ENCODE data around the gene FAM131A. TPM values are rescaled to one million over a fixed set of nuclear protein-coding genes. Genes with fewer than 3 reads are reported as not detected.

Gene FAM131A
- total and polyA plus RNA-seq, 10 of the 15 experiments (the other 5 are each of a cell fraction or from before 2014, with no cell fraction given) = 0.31 to 4.5 (median 1.5) TPM

DNA sequence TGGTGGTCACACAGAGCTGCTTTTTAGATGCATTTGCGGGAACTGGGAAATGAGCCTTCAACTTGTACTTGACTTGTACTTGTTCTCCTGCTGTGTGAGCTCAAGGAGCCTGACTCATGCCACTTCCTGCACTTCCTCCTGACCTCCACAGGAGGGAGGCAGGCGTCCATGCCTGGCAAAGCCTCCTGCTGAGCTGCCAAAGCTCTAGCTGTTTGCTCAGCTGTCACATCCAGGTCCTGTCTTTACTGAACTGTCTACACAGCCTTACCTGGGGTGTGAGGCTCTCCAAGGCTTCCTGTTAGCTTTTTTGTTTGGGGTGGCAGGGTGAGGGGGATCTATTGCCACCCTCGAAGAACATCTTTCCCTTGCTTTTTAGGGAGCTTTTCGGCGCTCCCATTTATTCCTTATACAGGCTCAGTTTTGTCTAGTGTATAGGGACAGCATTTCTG, 34.2 kb downstream of the FAM131A start:
- TF ChIP-seq IRF4 (IDR thresholded peaks at IDR 0.05; ENCODE audit: low read depth, low read length) = 0 out of 2 replicates have a peak, but pooled peaks have one; percentile 41
- TF ChIP-seq NFYB (IDR thresholded peaks at IDR 0.05; ENCODE audit: insufficient read depth, low read depth, low read length) = no peak
- TF ChIP-seq SPI1 (IDR thresholded peaks at IDR 0.05; ENCODE audit: borderline replicate concordance, insufficient read depth, low read depth, low read length) = peak; percentile 55; the same call in 1 of the 2 replicates
- no peak for TF ChIP-seq RCOR1 (conservative IDR thresholded peaks at IDR 0.05; ENCODE audit: low read depth, low read length)
- TF ChIP-seq NFXL1 (IDR thresholded peaks at IDR 0.05; ENCODE audit: borderline replicate concordance) = no peak
- 0 out of 4 replicates have a peak, but pooled peaks of 1 of the 2 experiments have one; percentile 7 for TF ChIP-seq BHLHE40 (IDR thresholded peaks at IDR 0.05; ENCODE audit: borderline replicate concordance in 1 of 2, low read depth in 2 of 2, low read length in 1 of 2)
- peak; percentile 86 for TF ChIP-seq RAD21 (IDR thresholded peaks at IDR 0.05; ENCODE audit: insufficient read depth, low read depth, low read length)
- peak; percentile 81 for TF ChIP-seq SMC3 (IDR thresholded peaks at IDR 0.05; ENCODE audit: borderline replicate concordance, low read length)
- TF ChIP-seq, protein P1, sequence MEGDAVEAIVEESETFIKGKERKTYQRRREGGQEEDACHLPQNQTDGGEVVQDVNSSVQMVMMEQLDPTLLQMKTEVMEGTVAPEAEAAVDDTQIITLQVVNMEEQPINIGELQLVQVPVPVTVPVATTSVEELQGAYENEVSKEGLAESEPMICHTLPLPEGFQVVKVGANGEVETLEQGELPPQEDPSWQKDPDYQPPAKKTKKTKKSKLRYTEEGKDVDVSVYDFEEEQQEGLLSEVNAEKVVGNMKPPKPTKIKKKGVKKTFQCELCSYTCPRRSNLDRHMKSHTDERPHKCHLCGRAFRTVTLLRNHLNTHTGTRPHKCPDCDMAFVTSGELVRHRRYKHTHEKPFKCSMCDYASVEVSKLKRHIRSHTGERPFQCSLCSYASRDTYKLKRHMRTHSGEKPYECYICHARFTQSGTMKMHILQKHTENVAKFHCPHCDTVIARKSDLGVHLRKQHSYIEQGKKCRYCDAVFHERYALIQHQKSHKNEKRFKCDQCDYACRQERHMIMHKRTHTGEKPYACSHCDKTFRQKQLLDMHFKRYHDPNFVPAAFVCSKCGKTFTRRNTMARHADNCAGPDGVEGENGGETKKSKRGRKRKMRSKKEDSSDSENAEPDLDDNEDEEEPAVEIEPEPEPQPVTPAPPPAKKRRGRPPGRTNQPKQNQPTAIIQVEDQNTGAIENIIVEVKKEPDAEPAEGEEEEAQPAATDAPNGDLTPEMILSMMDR (IDR thresholded peaks at IDR 0.05 in 2 of 3, conservative IDR thresholded peaks at IDR 0.05 in 1 of 3; ENCODE audit: control insufficient read depth in 2 of 3, extremely low read depth in 1 of 3, insufficient read depth in 1 of 3, low read depth in 3 of 3, low read length in 3 of 3) = peak; percentile 83 to 97 (median 97); a peak in 5 of 6 replicates
- TF ChIP-seq FOXK2 (IDR thresholded peaks at IDR 0.05) = no peak
- DNase-seq (ENCODE audit: low read depth, low spot score) (no peak), FAIRE-seq (peak; percentile 31), ATAC-seq (peak; percentile 99)
- RAD21 ChIA-PET (ENCODE audit: unreplicated experiment) = interaction anchor here (0.5 to 3.4 kb wide), 15 partner anchors 10 to 511 kb away, joined by 3 to 28 read pairs (median 4); partner anchors contain the start of genes CLCN2, EPHB3 and POLR2H
- H3K4me3 ChIP-seq = no peak overlapping the region
- POLR2A ChIA-PET = interaction anchor here (0.5 kb wide), 1 partner anchor 290 kb away, joined by 4 read pairs; no protein-coding TSS in a partner anchor
- H4K20me1 ChIP-seq (ENCODE audit: control insufficient read depth, insufficient read depth) = no peaks in the 10 kb centered on the region
- H3K4me1 ChIP-seq (ENCODE audit: control insufficient read depth, insufficient read depth, low read length) = no peaks in the 10 kb centered on the region
- peaks cover 2% of the 10 kb centered on the region in 2 experiments; a peak in 2 of 4 replicates for H3K36me3 ChIP-seq (ENCODE audit: control insufficient read depth in 2 of 2, insufficient read depth in 2 of 2, low read length in 1 of 2)
- H3K4me2 ChIP-seq (ENCODE audit: control insufficient read depth, insufficient read depth) = no peak overlapping the region
- H3K9me3 ChIP-seq (replicated peaks; ENCODE audit: control insufficient read depth, insufficient read depth, low read length) = no peaks in the 10 kb centered on the region
- intact Hi-C loops (cut with micrococcal nuclease; ENCODE audit: unreplicated experiment) = loop anchor here (1.0 to 2.0 kb wide), 3 partner anchors 97 to 170 kb away; no protein-coding TSS in a partner anchor
- 0 out of 2 replicates have a peak, but pooled peaks cover under 1% of the 10 kb centered on the region for H3K79me2 ChIP-seq (ENCODE audit: control insufficient read depth, insufficient read depth, low read length)
- WGBS (ENCODE audit: insufficient coverage, insufficient replicate concordance, low lambda C conversion rate, missing lambda C conversion rate) = 60% methylated on average over 5 of the region's 5 CpGs
- H3K27ac ChIP-seq (ENCODE audit: control insufficient read depth, insufficient read depth) = no peak overlapping the region
- no TSS peak for BruUV-seq (replicated peaks)
- no peak overlapping the region for H2AFZ ChIP-seq (ENCODE audit: control insufficient read depth, low read depth, low read length)
- CTCF ChIA-PET = interaction anchor here (0.5 to 4.0 kb wide), 38 partner anchors 10 to 476 kb away, joined by 3 to 79 read pairs (median 4); partner anchors contain the start of genes CLCN2 and POLR2H
- in situ Hi-C loops (cut with MboI) = no loop called here
- H3K9ac ChIP-seq (ENCODE audit: control insufficient read depth, insufficient read depth, low read length) = no peak overlapping the region
- peaks cover 0 to 6% of the 10 kb centered on the region in 2 experiments; a peak in 2 of 4 replicates for H3K27me3 ChIP-seq (replicated peaks in 1 of 2; ENCODE audit: control insufficient read depth in 2 of 2, insufficient read depth in 2 of 2, low read length in 1 of 2)
- SMC1A ChIA-PET (ENCODE audit: uncharacterized antibody, unreplicated experiment) = interaction anchor here (0.8 to 2.2 kb wide), 19 partner anchors 8 to 475 kb away, joined by 3 to 24 read pairs (median 3); partner anchors contain the start of genes CLCN2 and POLR2H
